ENCODE results near the gene MGAT5.

Gene MGAT5

DNA sequence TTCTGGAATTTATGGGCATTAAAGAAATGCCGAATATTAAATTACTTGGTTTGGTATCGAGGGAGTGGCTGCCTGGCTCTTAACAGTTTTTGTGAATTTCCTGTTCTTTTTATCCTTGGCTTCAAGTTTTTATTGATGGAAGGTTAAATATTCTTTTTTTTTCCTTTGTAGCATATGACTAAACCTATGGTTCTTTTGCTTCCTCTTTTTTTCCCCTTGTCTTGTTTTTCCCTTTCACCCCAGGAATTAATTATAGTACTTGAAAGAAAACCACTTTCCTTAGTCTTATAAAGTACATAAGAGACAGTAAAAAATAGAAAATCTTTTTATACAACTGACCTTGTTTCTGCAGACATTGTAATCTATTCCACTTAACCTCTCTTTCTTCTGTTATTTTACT is 42.4 kb downstream of the MGAT5 start:
- H3K27ac ChIP-seq (ENCODE audit: low read depth, low read length), result no peak overlapping the region
- no peak overlapping the region for H3K9ac ChIP-seq (ENCODE audit: low read depth in 1 of 2, low read length in 2 of 2)
- H3K9me3 ChIP-seq (ENCODE audit: control insufficient read depth in 1 of 2, low read length in 2 of 2), result no peaks in the 10 kb centered on the region
- no peak overlapping the region for H3K4me3 ChIP-seq (ENCODE audit: low read depth in 1 of 2, low read length in 2 of 2)
- H3K36me3 ChIP-seq (ENCODE audit: control insufficient read depth in 1 of 2, insufficient read depth in 2 of 2, low read length in 2 of 2), result peaks cover 0 to 8% of the 10 kb centered on the region in 2 donors
- no peaks in the 10 kb centered on the region for H3K27me3 ChIP-seq (ENCODE audit: control insufficient read depth in 1 of 2, insufficient read depth in 2 of 2, low read length in 2 of 2)
- peaks cover 0 to 5% of the 10 kb centered on the region in 2 donors for H3K4me1 ChIP-seq (ENCODE audit: control insufficient read depth in 1 of 2, insufficient read depth in 2 of 2, low read length in 2 of 2)

DNA sequence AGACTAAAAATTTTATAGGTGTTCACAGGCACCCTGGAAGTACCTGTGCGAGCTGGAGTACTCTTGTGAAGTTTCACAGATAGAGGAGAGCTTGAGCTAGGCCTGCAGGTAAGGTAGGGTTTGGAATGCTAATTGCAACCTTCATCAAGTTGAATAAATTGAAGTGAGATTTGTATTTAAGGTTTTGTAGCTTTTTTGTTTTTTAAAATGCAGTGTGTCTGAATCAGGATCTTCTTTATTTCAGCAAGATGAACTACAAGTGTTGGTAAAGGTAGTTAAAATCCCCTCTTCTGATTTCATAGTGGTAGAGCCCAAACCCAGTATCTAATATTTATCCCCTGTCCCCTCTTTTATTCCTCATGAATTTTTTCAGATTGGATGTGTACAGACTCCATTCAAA is 45.5 kb downstream of the MGAT5 start:
- no peaks in the 10 kb centered on the region for H3K4me1 ChIP-seq (ENCODE audit: control insufficient read depth in 1 of 2, insufficient read depth in 2 of 2, low read length in 2 of 2)
- H3K36me3 ChIP-seq (ENCODE audit: control insufficient read depth in 1 of 2, insufficient read depth in 2 of 2, low read length in 2 of 2), result no peaks in the 10 kb centered on the region
- no peak overlapping the region for H3K27ac ChIP-seq (ENCODE audit: low read depth, low read length)
- H3K9me3 ChIP-seq (ENCODE audit: control insufficient read depth in 1 of 2, low read length in 2 of 2), result no peaks in the 10 kb centered on the region
- no peak overlapping the region for H3K4me3 ChIP-seq (ENCODE audit: low read depth in 1 of 2, low read length in 2 of 2)
- H3K27me3 ChIP-seq (ENCODE audit: control insufficient read depth in 1 of 2, insufficient read depth in 2 of 2, low read length in 2 of 2), result no peaks in the 10 kb centered on the region
- no peak overlapping the region for H3K9ac ChIP-seq (ENCODE audit: low read depth in 1 of 2, low read length in 2 of 2)

DNA sequence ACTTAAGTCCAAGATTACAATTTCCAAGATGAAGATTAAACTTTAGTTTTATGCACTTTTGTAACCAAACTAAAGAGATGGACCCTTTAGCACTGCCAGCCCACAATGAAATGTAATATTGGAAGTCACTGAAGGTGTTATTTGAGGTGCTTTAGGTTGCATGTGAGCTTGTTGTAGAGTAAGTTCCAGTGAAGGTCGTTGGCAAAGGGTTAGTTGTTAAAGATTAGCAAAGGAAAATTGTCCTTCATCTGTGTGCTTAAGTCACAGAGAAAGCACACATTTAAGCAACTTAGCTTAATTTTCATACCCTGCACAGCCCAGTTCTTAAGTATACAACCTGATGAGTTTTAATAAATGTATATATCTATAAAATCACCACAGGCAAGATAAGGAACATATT is 46.7 kb downstream of the MGAT5 start:
- Histone ChIP-seq H3K27ac (ENCODE audit: low read depth, low read length) (no peak overlapping the region), H3K36me3 (ENCODE audit: control insufficient read depth in 1 of 2, insufficient read depth in 2 of 2, low read length in 2 of 2) (no peaks in the 10 kb centered on the region), H3K4me1 (ENCODE audit: control insufficient read depth in 1 of 2, insufficient read depth in 2 of 2, low read length in 2 of 2) (no peaks in the 10 kb centered on the region)

DNA sequence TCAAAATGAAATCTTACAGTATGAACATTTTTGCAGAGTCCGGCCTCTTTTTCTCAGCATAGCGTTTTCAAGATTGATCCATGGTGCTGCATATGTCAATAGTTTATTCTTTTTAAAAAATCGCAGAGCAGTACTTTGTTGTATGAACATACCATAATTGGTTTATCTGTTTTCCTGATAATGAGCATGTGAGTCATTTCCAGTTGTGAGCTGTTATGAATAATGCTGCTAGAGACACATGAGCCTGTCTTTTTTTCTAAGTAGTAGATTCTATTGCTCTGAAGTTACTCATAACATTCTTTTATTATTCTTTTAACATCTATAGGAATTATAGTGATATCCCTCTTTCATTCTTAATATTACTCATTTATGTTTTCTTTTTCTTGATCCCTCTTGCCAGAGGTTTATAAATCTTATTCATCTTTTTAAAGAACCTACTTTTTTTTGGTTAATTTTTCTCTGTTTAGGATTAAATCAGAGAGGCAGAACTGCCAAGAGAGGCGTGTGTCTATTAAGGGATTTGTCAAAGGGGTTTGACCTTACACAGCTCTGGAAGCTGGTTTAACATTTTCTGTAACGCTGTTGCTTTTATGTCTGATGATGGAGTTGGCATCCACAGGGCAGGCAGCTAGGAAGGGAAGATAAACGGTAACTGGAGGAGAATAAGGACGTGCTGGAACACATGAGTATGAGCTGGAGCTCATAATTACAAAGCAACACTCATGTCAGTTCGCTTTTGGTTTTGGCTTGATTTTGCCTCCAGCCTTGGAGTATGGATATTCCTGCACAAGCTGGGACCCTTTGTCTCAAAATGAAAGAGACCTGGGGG is 47.4 kb downstream of the MGAT5 start:
- no peak overlapping the region for H3K9ac ChIP-seq (ENCODE audit: low read depth in 1 of 2, low read length in 2 of 2)
- no peak overlapping the region for H3K27ac ChIP-seq (ENCODE audit: low read depth, low read length)
- H3K4me3 ChIP-seq (ENCODE audit: low read depth in 1 of 2, low read length in 2 of 2), result no peak overlapping the region

More for the DNA sequence above, 46.7 kb downstream of the MGAT5 start:
- Histone ChIP-seq H3K4me3 (ENCODE audit: low read depth in 1 of 2, low read length in 2 of 2) (no peak overlapping the region), H3K27me3 (ENCODE audit: control insufficient read depth in 1 of 2, insufficient read depth in 2 of 2, low read length in 2 of 2) (no peaks in the 10 kb centered on the region), H3K9ac (ENCODE audit: low read depth in 1 of 2, low read length in 2 of 2) (no peak overlapping the region), H3K9me3 (ENCODE audit: control insufficient read depth in 1 of 2, low read length in 2 of 2) (no peaks in the 10 kb centered on the region)

DNA sequence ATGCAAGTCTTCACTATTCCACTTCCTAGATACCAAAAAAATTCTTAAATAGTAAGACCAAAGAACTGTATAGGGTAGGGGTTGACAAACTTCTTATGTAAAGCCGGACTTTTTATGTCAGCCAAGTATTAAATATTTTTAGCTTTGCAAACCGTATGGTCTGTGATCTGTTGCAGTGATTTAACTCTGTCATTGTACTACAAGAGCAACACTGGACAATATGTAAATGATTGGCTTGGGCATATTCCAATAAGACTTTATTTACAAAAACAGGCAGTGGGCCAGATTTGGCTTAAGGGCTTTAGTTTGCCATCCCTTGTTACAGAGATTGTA is 48.0 kb downstream of the MGAT5 start:
- no peaks in the 10 kb centered on the region for H3K36me3 ChIP-seq (ENCODE audit: control insufficient read depth in 1 of 2, insufficient read depth in 2 of 2, low read length in 2 of 2)
- no peak overlapping the region for H3K27ac ChIP-seq (ENCODE audit: low read depth, low read length)
- no peaks in the 10 kb centered on the region for H3K9me3 ChIP-seq (ENCODE audit: control insufficient read depth in 1 of 2, low read length in 2 of 2)
- no peak overlapping the region for H3K9ac ChIP-seq (ENCODE audit: low read depth in 1 of 2, low read length in 2 of 2)
- H3K27me3 ChIP-seq (ENCODE audit: control insufficient read depth in 1 of 2, insufficient read depth in 2 of 2, low read length in 2 of 2), result no peaks in the 10 kb centered on the region
- no peak overlapping the region for H3K4me3 ChIP-seq (ENCODE audit: low read depth in 1 of 2, low read length in 2 of 2)
- H3K4me1 ChIP-seq (ENCODE audit: control insufficient read depth in 1 of 2, insufficient read depth in 2 of 2, low read length in 2 of 2), result no peaks in the 10 kb centered on the region

More for the DNA sequence above, 47.4 kb downstream of the MGAT5 start:
- Histone ChIP-seq H3K9me3 (ENCODE audit: control insufficient read depth in 1 of 2, low read length in 2 of 2) (no peaks in the 10 kb centered on the region), H3K36me3 (ENCODE audit: control insufficient read depth in 1 of 2, insufficient read depth in 2 of 2, low read length in 2 of 2) (no peaks in the 10 kb centered on the region), H3K4me1 (ENCODE audit: control insufficient read depth in 1 of 2, insufficient read depth in 2 of 2, low read length in 2 of 2) (no peaks in the 10 kb centered on the region), H3K27me3 (ENCODE audit: control insufficient read depth in 1 of 2, insufficient read depth in 2 of 2, low read length in 2 of 2) (no peaks in the 10 kb centered on the region)

DNA sequence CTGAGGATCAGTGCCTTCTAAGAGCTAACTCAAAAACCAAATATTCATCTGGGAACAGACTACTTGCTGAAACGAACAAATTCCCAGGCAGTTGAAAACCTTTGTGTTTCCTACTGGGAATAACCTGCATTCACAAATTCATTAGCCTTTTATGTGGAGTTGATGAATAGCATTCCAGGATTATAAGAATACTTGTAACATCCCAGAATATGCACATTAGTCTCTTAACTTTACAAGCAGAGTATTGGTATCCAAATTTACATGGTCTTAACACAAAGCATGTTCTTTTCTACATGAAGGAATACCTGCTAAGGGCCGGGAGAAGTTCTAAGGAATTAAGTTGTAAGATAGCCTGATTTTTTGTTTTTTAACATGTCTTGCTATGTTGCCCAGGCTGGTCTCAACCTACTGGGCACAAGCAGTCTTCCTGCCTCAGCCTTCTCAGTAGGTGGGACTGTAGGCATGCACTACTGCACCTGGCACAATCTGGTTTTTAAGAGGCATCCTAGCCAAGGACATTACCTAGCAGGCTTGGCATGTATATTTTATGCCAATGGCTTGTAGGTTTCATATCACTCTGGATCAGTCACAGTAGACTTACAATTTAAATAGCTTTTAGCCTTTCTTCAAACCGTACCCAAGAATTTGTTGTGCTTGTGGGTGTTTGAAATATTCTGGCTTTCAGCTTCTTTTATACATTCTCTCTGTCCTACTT is 50.7 kb downstream of the MGAT5 start:
- no peak overlapping the region for H3K4me3 ChIP-seq (ENCODE audit: low read depth in 1 of 2, low read length in 2 of 2)
- no peak overlapping the region for H3K9ac ChIP-seq (ENCODE audit: low read depth in 1 of 2, low read length in 2 of 2)
- H3K36me3 ChIP-seq (ENCODE audit: control insufficient read depth in 1 of 2, insufficient read depth in 2 of 2, low read length in 2 of 2), result no peaks in the 10 kb centered on the region
- H3K27ac ChIP-seq (ENCODE audit: low read depth, low read length), result no peak overlapping the region
- H3K4me1 ChIP-seq (ENCODE audit: control insufficient read depth in 1 of 2, insufficient read depth in 2 of 2, low read length in 2 of 2), result no peaks in the 10 kb centered on the region
- H3K27me3 ChIP-seq (ENCODE audit: control insufficient read depth in 1 of 2, insufficient read depth in 2 of 2, low read length in 2 of 2), result no peaks in the 10 kb centered on the region
- no peaks in the 10 kb centered on the region for H3K9me3 ChIP-seq (ENCODE audit: control insufficient read depth in 1 of 2, low read length in 2 of 2)

DNA sequence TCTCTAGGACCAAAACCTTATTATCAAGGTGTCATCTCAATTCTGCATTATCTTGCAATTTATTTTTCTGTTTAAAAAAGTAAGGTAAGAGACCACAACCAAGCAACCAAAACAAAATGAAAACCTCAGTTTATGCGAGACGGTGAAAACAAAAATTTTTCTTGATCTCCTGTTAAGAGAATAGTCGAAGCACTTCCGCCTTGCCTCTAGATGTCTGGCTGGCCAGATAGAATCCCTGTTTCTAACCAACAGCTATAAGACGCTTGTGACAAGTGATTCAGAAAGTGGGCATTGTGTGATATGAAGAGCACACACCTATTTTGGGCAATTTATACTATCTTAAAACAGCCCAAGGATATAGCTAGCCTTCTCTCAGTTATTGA is 51.2 kb downstream of the MGAT5 start:
- Histone ChIP-seq H3K9me3 (ENCODE audit: control insufficient read depth in 1 of 2, low read length in 2 of 2) (no peaks in the 10 kb centered on the region), H3K4me3 (ENCODE audit: low read depth in 1 of 2, low read length in 2 of 2) (no peak overlapping the region), H3K36me3 (ENCODE audit: control insufficient read depth in 1 of 2, insufficient read depth in 2 of 2, low read length in 2 of 2) (no peaks in the 10 kb centered on the region), H3K27ac (ENCODE audit: low read depth, low read length) (no peak overlapping the region), H3K9ac (ENCODE audit: low read depth in 1 of 2, low read length in 2 of 2) (no peak overlapping the region), H3K4me1 (ENCODE audit: control insufficient read depth in 1 of 2, insufficient read depth in 2 of 2, low read length in 2 of 2) (no peaks in the 10 kb centered on the region), H3K27me3 (ENCODE audit: control insufficient read depth in 1 of 2, insufficient read depth in 2 of 2, low read length in 2 of 2) (no peaks in the 10 kb centered on the region)

DNA sequence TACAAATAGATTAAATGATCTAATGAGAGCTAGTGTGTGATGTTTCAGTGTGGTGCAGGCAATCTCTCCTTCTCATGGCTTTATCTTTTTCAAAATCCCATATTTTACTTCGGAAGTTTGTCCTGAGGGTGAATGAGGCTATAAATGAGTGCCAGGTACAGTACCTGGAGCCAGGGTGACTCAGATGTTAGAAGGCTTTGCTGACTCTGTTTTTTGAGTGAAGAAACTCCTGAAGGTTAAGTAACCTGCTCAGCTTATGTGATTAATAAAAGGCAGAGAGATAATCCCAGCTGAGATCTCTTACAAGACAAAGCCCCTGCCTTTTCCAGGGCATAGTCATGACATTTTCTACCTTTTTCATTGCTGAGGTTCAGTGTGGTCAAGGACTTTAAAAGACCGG is 52.6 kb downstream of the MGAT5 start:
- Histone ChIP-seq H3K36me3 (ENCODE audit: control insufficient read depth in 1 of 2, insufficient read depth in 2 of 2, low read length in 2 of 2) (no peaks in the 10 kb centered on the region), H3K9ac (ENCODE audit: low read depth in 1 of 2, low read length in 2 of 2) (no peak overlapping the region), H3K27me3 (ENCODE audit: control insufficient read depth in 1 of 2, insufficient read depth in 2 of 2, low read length in 2 of 2) (no peaks in the 10 kb centered on the region), H3K27ac (ENCODE audit: low read depth, low read length) (no peak overlapping the region), H3K4me1 (ENCODE audit: control insufficient read depth in 1 of 2, insufficient read depth in 2 of 2, low read length in 2 of 2) (no peaks in the 10 kb centered on the region), H3K9me3 (ENCODE audit: control insufficient read depth in 1 of 2, low read length in 2 of 2) (no peaks in the 10 kb centered on the region), H3K4me3 (ENCODE audit: low read depth in 1 of 2, low read length in 2 of 2) (no peak overlapping the region)

DNA sequence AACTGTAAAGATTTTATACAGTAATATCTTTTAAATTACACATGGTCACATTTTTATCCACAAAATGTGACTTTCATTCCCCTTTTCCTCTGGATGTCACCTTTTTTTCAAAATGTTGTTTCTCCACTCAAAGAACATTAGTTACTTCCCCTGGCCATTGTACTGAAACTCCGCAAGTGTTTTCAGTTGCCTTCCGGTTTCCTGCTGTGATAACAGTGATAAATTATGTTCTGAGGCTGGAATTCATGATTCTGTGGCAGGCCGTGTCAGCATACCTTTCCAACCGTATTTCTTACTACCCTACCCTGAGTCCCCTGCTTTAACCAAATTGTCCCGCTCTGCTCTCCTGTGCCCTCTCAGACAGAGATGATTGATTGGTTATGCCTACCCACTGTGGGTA is 53.5 kb downstream of the MGAT5 start:
- no peak overlapping the region for H3K4me3 ChIP-seq (ENCODE audit: low read depth in 1 of 2, low read length in 2 of 2)
- H3K9me3 ChIP-seq (ENCODE audit: control insufficient read depth in 1 of 2, low read length in 2 of 2), result no peaks in the 10 kb centered on the region
- H3K27me3 ChIP-seq (ENCODE audit: control insufficient read depth in 1 of 2, insufficient read depth in 2 of 2, low read length in 2 of 2), result no peaks in the 10 kb centered on the region
- H3K27ac ChIP-seq (ENCODE audit: low read depth, low read length), result no peak overlapping the region
- H3K9ac ChIP-seq (ENCODE audit: low read depth in 1 of 2, low read length in 2 of 2), result no peak overlapping the region
- H3K36me3 ChIP-seq (ENCODE audit: control insufficient read depth in 1 of 2, insufficient read depth in 2 of 2, low read length in 2 of 2), result no peaks in the 10 kb centered on the region
- no peaks in the 10 kb centered on the region for H3K4me1 ChIP-seq (ENCODE audit: control insufficient read depth in 1 of 2, insufficient read depth in 2 of 2, low read length in 2 of 2)

DNA sequence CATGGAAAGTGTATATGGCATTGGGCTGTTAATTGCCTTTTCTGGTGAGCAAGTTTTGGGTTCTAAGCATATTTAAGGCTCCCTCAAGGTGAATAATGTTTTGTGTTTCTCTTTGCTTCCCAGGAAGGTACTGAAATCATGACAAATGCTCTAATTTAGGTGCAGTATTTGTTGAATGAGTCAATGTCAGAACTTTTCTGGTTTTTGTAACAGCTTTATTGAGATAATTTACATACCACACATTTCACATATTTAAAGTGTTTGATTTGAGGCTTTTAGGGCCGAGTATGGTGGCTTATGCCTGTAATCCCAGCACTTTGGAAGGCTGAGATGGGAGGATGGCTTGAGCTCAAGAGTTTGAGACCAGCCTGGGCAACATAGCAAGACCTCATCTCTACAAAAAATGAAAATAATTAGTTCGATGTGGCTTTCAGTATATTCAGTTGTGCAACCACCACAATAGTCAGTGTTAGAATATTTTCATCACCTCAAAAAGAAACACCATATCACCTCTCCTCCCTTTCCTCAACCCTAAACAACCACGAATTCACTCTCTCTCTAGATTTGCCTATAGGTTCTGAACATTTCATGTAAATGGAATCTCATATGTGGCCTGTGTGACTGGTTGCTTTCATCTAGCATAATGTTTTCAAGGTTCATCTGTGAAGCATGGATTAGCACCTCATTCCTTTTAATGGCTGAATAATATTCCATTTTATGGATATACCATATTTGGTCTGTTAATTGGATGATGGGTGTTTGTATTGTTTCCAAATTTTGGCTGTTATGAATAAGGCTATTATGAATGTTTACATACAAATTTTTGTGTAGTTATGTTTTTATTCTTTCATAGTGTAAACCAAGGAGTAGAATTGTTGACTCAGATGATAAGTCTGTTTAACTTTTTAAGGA is 54.9 kb downstream of the MGAT5 start:
- no peak overlapping the region for H3K27ac ChIP-seq (ENCODE audit: low read depth, low read length)
- no peaks in the 10 kb centered on the region for H3K9me3 ChIP-seq (ENCODE audit: control insufficient read depth in 1 of 2, low read length in 2 of 2)
- no peaks in the 10 kb centered on the region for H3K27me3 ChIP-seq (ENCODE audit: control insufficient read depth in 1 of 2, insufficient read depth in 2 of 2, low read length in 2 of 2)
- no peak overlapping the region for H3K4me3 ChIP-seq (ENCODE audit: low read depth in 1 of 2, low read length in 2 of 2)
- H3K36me3 ChIP-seq (ENCODE audit: control insufficient read depth in 1 of 2, insufficient read depth in 2 of 2, low read length in 2 of 2), result no peaks in the 10 kb centered on the region
- no peak overlapping the region for H3K9ac ChIP-seq (ENCODE audit: low read depth in 1 of 2, low read length in 2 of 2)
- no peaks in the 10 kb centered on the region for H3K4me1 ChIP-seq (ENCODE audit: control insufficient read depth in 1 of 2, insufficient read depth in 2 of 2, low read length in 2 of 2)

Data from duodenal mucosa (tissue), 2 donors.